Left cardiac atrium (tissue), 4 donors: ENCODE data around the gene MOK. TPM values are rescaled to one million over a fixed set of nuclear protein-coding genes. Genes with fewer than 3 reads are reported as not detected.

Experiments used
- ATAC-seq, 2 donors: fragments of 200-7000 bp; cut with Tn5 transposase; one replicate each; pipeline ENCODE4 v1.9.1; 2020; ENCODE audit warnings: mild to moderate bottlenecking in 2 of 2, moderate library complexity in 2 of 2
- DNase-seq: peaks from one replicate; pipeline ENCODE4 v3.0.0-alpha.2; 2020
- intact Hi-C, 2 donors: fragments of 100-400 bp; cut with DNase I; formaldehyde crosslinking; loops; one replicate each; pipeline versions ENCODE4 v1.14.1 to v1.15.1; 2022 to 2023
- total RNA-seq, 2 donors: library from RNA; stranded (reverse); fragmentation: NEBNext Ultra II Directional; extraction: Animal tissue kit (Norgen Biotek cat#: 25700); gene quantifications; one replicate each; pipeline ENCODE4 v1.2.1, GENCODE V29; 2021
- donor health status: DM: no; HTN: yes; CAD: no.
- donor health status: DM: no; HTN: yes; CAD: no; lungs with severe emphysema.
- donor health status: DM: yes; HTN: yes; CAD: no.
- donor health status: Dilated cardiomyopathy.

Gene MOK
- total RNA-seq, 2 donors from 2014 or later = 10.8 to 15.3 TPM

DNA sequence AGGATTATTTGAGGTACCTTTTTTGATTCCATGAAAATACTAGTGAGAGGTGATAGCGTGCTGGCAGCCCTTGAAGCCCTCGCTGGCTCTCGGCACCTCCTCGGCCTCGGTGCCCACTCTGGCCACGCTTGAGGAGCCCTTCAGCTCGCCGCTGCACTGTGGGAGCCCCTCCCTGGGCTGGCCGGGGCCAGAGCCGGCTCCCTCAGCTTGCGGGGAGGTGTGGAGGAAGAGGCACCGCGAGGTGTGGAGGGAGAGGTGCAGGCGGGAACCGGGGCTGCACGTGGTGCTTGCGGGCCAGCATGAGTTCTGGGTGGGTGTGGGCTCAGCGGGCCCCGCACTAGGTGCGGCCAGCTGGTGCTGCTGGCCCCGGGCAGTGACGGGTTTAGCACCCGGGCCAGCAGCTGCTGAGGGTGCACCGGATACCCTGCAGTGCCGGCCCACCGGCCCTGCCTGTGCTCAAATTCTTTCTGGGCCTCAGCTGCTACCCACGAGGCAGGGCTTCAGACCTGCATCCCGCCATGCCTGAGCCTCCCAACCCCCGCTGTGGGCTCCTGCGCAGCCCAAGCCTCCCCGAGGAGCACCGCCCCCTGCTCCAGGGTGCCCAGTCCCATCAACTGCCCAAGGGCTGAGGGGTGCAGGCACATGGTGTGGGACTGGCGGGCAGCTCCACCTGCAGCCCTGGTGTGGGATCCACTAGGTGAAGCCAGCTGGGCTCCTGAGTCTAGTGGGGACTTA, 7.4 kb downstream of the MOK start:
- no peak for DNase-seq
- intact Hi-C loops = no loop called here
- no peak for ATAC-seq

DNA sequence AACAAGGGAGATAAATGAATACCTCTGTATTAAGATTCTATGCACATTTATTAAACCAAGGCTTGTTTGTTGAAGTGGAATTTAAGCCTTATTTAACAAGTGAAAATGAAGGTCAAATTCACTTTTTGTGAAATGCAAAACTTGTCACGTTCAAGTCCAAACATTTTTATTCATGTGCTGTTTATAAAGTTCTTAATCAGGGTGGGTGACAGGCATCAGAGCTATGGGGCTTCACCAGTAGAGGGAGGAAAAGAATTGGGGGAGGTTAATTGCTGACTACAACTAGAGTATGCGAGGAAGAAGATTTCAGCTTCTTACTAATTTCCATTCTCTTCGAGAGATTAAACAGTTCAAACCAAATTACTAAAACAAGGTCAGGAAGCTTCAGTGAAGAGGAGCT, 9.7 kb downstream of the MOK start:
- ATAC-seq (peak; percentile 45 to 65), DNase-seq (no peak)
- intact Hi-C loops = no loop called here

DNA sequence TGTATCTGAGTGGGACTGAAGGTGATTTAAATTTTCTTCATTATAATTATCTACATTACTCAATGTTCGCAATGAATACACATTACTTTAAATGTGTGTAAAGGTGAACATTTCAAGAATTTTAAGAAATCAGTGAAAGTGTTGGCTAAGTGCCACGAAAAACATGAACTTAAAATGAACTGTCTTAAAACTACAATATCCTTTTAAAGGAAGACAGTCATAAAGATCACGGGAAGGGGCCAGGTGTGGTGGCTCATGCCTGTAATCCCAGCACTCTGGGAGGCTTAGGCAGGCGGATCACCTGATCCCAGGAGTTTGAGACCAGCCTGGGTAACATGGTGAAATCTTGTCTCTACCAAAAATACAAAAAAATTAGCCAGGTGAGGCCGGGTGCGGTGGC, 11.2 kb downstream of the MOK start:
- intact Hi-C loops = no loop called here
- DNase-seq = no peak
- peak in 1 of 2 donors; percentile 70 for ATAC-seq

DNA sequence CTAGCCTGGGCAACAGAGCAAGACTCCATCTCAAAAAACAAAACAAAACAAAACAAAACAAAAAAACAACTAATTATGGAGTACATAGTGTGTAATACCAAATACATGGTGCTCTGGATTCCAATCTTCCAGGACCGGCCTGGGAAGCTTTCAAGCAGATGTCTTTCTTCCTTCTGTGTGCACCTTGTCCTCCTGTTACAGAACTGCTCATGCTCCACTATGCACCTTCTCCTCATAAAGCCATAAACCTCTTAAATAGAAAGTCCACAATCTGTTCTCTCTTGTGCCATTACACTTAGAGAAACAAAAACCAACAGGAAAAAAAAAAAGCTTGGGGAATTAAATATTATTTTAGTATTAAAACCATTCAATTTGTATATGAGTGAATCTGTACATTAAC, 12.5 kb downstream of the MOK start:
- intact Hi-C loops = no loop called here
- DNase-seq (no peak), ATAC-seq (no peak)

DNA sequence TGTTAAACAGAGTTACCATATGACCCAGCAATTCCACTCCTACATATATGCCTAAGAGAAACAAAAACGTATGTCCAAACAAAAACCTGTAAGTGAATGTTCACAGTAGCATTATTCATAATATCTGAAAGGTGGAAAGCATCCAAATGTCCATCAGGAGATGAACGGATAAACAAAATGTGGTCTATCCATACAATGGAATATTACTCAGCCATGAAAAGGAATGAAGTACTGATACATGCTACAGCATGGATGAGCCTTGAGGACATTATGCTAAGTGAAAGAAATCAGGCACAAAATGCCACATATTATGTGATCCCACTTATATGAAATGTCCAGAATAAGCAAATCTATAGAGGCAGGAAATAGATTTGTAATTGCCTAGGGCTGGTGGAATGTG, 16.8 kb downstream of the MOK start:
- ATAC-seq (no peak), DNase-seq (no peak)
- intact Hi-C loops = no loop called here

DNA sequence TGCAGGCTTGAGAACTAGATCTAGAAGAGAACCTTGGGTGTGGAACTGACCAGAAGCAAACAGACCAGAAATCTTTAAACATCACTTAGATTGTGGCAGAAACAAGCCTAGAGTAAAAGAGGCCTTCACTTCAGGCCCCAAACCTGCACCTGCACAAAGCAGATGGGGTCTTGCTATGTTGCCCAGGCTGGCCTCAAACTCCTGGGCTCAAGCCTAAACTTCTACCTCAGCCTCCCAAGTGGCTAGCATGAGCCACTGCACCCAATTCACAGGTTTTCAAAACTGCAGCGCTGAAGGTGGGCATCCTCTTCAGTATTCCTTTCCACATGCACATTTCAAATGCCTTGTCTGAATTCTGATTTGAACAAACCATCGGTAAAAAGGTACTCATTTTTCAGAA, 19.9 kb downstream of the MOK start:
- no peak for DNase-seq
- intact Hi-C loops = no loop called here
- ATAC-seq = no peak

DNA sequence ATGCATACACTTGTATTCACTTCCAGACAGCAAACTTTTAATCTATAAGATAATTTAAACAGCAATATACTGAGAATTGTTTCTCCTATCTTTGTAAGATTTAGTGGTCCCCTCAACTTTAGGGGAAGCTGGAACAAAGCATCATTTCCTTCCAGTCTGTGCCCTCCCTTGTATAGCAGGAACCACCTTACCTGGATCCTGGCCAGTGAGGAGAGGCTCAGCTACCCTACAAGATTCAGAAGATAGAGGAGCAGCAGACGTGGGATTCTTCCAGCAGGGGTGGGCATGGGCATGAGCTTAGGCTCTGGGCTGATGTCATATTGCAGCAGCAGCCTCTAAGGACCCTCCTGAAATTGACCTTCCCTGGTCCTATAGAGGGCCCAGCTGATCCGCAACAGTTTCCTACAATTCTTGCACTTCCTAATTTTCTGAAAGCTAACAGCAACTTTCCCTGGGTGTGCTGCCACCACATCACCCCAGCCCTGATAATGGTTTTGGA, 21.3 kb downstream of the MOK start:
- DNase-seq = no peak
- intact Hi-C loops = no loop called here
- no peak for ATAC-seq

DNA sequence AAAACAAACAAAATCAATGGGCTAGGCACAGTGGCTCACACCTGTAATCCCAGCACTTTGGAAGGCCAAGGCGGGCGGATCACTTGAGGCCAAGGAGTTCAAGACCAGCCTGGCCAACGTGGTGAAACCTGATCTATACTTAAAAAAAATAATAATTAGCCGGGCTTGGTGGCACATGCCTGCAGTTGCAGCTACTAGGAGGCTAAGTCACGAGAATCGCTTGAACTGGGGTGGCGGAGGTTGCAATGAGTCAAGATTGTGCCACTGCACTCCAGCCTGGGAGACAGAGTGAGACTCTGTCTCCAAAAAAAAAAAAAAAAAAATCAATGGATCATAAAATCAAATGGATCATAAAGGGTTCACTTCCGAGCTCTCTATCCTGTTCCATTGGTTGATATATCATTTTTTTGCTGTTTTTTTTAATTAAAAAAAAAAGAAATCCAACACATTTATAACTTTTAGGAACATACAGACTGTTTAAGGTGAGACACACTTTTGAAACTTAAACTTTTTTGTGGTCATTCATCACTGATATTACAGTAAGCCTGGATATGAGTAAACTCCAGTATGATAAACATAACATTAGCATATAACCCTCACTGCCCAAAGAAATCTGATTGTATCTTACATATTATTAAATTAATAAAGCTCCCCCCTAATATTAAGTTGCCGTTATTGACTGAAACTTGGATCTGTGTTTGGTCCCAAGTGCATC, 22.1 kb downstream of the MOK start:
- intact Hi-C loops = no loop called here
- DNase-seq (no peak), ATAC-seq (no peak)

DNA sequence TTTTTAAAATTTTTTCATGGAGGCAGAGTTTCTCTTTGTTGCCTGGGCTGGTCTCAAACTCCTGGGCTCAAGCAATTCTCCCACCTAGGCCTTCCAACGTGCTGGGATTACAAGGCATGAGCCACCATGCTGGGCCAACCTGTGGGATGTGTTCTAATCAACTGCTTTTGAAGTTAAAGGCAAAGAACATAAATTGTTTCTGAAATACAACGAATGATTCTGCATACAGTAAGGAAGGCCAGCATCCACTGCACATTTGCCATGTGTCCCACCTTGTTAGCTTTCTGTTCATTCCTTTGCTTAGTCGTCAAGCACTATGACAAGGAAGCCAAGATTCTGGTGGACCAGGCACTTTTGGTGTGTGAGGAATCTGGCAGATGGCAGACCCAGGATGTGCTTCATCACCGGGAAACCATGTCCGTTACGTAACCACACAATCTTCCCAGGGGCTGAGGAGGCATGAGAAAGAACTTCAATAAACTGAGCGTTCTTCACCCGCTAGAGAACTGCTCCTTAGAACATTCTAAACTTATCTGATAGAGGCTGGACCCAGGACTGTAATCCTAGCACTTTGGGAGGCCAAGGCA, 24.5 kb downstream of the MOK start:
- DNase-seq = no peak
- ATAC-seq = no peak
- intact Hi-C loops = no loop called here

DNA sequence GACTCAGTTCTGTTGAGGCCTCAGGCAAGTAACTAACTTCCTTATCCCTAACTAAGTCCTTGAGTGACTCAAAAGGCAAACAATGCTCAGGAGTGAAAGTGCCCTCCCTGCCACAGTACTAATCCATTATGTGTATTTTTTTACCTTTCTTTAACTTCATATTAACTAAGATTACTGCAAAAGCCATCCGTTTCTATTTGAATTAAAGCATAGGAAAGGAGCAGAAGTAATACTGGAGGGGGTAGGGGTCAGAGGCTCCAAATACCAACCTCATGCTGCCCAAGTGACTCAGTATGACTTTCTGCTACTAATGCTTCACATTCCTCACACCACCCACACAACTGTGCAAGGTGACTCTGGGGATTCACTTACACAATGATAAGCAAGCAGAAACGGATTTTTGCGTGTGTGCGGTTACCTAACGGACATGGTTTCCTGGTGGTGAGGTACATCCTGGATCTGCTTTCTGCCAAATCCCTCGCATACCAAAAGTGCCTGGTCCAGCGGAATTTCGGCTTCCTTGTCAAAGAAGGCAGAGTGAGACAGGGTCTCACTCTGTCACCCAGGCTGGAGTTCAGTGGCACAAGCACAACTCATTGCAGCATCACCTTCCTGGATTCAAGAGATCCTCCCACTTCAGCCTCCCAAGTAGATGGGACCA, 25.1 kb downstream of the MOK start:
- no peak for ATAC-seq
- intact Hi-C loops = no loop called here

DNA sequence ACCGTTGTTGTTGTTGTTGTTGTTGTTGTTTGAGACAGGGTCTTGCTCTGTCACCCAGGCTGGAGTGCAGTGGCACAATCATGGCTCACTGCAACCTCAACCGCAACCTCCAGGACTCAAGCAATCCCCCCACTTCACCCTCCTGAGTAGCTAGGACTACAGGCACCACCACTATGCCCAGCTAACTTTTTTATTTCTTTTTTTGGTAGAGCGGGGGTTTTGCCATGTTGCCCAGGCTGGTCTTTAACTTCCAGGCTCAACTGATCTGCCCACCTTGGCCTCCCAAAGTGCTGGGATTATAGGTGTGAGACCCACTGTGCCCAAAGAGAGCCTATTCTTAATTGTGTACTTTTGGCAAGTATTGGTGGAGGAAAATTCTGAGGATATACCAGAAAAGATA, 25.7 kb downstream of the MOK start:
- intact Hi-C loops = no loop called here
- DNase-seq (no peak), ATAC-seq (no peak)

More for the DNA sequence above, 25.1 kb downstream of the MOK start:
- DNase-seq = no peak

DNA sequence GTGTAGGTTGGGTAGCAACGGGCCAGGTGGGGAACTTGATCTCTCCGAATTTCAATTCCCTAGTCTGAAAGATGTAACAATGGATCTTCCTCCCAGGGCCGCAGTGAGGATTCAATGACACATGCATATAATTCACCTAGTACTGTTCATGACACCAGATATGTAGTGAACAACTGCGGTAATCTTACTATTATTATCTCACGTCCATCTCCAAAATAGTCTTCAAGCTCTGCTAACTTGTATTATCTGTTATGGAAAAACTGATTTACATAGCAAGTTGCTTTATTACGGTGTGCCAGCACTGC, 26.4 kb downstream of the MOK start:
- intact Hi-C loops = no loop called here
- no peak for DNase-seq
- ATAC-seq = no peak

DNA sequence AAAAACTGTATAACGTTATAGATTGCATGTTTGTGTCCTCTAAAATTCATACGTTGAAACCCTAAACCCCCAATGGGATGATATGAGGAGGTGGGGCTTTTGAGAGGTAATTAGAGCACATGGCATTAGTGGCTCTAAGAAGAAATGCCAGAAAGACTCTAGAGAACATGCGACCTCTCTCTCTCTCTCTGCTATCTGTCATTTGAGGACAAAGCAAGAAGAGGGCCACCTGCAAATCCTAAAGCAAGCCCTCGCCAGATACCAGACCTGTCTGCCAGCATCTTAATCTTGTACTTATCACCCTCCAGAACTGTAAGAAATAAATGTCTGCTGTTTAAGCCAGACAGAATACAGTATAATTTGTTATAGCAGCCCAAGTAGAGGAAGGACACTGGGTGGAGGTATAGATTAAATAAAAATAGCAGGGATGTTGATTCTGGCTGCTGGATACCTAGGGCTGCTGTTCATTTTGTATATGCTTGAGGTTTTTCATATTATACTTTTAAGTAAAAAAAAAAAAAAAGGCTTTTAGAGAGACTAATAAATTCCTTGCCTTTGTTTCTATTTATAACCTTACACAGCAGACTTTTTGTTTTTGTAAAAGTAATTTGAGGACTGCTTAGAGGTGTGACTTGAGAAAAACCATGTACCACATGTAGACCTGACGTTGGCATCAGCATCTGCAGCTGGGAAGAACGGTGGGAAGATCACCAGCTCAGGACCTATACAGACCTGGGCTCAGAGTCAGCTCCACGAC, 26.9 kb downstream of the MOK start:
- intact Hi-C loops = no loop called here
- ATAC-seq = peak in 1 of 2 donors; percentile 41
- DNase-seq = no peak

DNA sequence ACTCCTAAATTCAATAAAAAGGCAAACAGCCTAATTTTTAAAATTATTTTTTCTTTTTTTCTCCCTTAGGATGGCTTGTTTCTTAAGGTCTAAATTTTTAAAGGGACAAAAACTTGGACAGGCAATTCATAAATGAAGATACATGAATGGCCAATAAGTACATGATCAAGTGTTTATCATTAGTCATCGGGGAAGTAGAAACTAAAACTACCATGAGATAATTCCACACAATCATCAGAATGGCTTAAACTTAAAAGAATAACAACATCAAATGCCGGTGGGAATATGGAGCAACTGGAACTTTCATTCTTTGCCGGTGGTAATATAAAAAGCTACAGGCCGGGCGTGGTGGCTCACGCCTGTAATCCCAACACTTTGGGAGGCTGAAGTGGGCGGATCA, 29.1 kb downstream of the MOK start:
- ATAC-seq = no peak
- no peak for DNase-seq
- intact Hi-C loops = no loop called here

DNA sequence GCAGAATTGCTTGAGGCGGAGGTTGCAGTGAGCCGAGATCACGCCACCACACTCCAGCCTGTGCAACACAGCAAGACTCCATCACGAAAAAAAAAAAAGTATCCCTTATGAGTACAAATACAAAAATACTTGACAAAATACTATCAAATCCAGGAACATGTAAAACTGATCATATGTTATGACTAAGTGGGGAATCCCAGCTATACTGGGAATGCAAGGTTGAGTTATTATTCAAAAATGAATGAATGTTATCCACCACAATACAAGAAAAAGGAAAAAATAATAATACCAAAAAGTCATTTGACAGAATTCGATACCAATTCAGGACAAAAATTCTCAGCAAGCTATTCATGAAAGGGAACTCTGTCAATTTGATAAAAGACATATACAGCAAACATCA, 32.6 kb downstream of the MOK start:
- ATAC-seq (no peak), DNase-seq (no peak)
- intact Hi-C loops = no loop called here

DNA sequence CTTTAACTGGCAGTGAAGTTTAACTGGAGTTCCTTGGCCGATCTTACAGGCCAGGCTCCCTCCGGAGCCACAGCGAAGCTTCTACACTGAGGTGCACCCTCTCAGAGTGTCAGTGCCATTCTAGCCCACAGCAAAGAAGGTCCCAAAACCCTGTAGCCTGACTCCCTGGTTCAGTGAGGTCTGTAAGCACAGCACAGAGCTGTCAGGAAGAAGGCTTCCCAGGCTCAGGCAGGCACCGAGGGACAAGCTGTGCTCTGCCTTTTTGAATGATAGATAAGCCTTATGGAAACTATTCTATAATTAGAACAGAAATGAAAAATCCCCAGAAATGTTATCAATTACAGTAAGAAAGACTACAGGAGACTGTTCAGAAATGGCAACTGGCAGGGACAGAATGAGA, 40.2 kb downstream of the MOK start:
- DNase-seq (peak; percentile 44), ATAC-seq (peak; percentile 77 to 85)
- intact Hi-C loops = no loop called here

DNA sequence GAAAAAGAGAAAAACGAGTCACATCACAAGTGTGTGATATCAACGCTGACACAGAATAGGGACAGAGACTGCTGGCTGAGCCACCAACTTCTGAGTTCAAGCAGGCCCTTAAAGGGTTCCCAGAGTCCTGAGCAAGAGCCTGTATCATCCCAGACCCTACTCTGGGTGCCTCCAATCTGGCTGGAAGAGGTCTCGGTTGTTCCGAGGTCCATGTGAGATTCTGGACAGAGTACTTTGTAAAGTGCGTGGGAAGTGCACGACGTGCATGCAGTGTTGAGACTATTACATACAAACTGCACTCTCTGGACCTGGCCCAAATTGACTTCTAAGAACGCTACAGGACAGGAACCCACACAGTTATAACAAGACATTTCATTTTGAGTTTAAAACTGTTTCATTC, 40.6 kb downstream of the MOK start:
- DNase-seq = no peak
- ATAC-seq = peak; percentile 70 to 79

DNA sequence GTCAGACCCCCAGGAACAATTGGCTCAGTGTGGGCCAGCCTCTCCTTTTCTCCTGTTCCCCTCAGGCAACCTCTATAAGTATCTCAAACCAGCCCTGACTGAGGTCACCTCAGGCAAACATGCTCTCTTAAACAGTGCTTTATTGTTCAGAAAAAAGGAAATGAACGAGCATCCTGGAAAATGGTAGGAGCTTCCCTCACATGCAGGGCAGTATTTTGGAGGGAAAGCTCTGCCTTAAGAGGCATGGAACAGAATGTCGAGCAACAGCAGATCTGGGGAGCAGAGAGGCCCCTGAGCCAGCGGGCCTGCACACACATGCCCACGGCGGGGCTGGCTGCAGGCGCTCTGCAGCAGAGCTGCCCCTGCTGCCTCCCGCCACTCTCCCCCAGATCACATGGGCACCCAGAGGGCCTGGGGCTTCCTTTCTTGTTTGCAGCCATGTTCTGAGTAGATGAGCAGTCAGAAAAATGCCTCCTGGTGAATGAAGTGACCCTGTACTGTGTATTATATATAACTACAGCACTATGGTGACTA, 42.0 kb downstream of the MOK start:
- DNase-seq (no peak), ATAC-seq (peak in 1 of 2 donors; percentile 39)
- intact Hi-C loops = no loop called here

More for the DNA sequence above, 40.6 kb downstream of the MOK start:
- intact Hi-C loops = no loop called here

DNA sequence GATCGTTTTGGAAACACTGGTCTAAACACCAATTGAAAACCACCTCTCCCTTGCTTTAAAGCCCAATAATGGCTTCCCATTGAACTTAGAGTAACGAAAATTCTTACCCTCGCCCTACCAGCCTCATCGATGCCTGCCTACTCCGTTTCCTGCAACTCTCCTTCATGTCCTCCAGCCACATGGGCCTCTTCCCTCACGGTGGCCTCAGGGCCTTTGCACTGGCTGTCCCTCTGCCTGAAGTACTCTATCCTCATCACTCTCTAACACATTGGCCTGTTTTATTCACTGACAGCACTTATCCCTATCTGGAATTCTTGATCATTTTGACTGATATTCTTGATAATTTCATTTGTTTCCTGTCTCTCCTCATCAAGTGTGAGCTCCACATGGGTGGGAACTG, 46.8 kb downstream of the MOK start:
- intact Hi-C loops = no loop called here
- DNase-seq (no peak), ATAC-seq (no peak)
